ENCODE measurements around the gene PPP1R14B.
"Not testable (repeated sequence)": the region's sequence is repeated elsewhere in the genome, so short reads cannot be mapped to it uniquely, and the experiment has no call there.

PPP1R14B gene

GRCh38 chr11:64260147-64260708 is 13.5 kb upstream of the PPP1R14B start:
- no peak for DNase-seq (ENCODE audit: low read depth)

DNA sequence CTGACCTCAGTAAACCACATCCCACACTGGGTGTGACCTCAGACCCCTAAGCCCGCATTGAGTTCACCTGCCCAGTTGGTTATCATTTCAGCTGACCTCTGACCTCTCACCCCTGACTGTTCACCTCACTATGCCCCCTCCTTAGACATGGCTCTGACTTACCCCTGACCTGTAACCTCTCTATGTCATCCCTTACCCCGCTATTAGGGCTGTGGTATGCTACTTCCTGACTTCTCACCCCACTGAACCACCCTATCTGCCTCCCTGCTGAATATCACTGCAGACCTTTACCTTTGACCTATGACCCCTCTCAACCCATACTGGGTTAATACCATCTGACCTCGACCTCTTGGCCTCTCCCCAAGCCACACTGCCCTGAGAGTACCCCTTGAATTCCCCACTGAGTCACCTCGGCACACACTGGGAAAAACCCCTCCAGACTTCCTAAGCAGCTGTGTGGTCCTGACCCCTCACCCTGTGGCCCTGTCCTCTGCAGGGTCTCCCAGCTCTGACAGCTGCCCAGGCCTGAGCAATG is 12.9 kb upstream of the PPP1R14B start:
- no peak for DNase-seq (ENCODE audit: low read depth)

GRCh38 chr11:64258946-64259532 is 12.3 kb upstream of the PPP1R14B start:
- no peak for DNase-seq (ENCODE audit: low read depth)

DNA sequence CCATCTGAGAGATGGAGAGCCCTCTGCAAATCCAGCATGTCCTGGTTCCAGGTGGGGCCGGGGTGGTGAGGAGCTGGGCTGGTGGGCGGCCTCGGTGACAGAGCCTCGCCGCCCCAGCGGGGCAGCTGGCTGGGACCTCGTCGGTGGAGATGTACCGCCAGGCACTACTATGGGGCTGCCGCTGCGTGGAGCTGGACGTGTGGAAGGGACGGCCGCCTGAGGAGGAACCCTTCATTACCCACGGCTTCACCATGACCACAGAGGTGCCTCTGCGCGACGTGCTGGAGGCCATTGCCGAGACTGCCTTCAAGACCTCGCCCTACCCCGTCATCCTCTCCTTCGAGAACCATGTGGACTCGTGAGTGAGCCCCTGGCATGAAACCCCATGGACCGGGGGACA is 11.6 kb upstream of the PPP1R14B start:
- no peak for DNase-seq (ENCODE audit: low read depth)

DNA sequence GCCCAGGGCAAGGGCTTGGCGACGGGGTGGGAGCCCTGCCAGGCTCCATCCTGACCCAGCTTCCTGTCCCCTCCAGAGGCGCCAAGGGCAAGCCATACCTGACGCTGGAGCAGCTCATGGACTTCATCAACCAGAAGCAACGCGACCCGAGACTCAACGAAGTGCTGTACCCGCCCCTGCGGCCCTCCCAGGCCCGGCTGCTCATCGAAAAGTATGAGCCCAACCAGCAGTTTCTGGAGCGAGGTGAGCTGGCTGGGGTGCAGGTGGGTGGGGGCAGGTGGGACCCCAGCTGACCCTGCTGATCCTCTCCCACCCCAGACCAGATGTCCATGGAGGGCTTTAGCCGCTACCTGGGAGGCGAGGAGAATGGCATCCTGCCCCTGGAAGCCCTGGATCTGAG is 9.6 kb upstream of the PPP1R14B start:
- no peak for DNase-seq (ENCODE audit: low read depth)

- no peak for DNase-seq (ENCODE audit: low read depth)
Measured at GRCh38 chr11:64255135-64256128, 8.7 kb upstream of the PPP1R14B start.

DNA sequence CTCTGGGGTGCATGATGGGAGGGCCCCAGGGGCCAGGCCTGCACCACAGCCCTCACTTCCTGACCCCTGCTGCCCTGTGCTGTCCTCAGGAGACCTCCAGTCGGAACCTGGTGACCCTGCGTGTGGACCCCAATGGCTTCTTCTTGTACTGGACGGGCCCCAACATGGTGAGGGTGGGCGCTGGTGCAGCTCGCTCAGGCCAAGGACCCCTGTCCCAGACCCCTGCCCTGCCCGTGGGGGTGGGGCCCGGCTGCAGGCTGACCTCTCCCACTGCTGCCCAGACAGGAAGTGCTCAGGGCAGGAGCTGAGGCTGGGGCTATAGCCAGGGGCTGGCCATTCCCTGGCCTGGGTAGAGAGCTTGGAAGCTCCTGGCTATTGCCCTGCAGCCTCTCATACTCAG is 7.6 kb upstream of the PPP1R14B start:
- DNase-seq (ENCODE audit: low read depth) = no peak

DNA sequence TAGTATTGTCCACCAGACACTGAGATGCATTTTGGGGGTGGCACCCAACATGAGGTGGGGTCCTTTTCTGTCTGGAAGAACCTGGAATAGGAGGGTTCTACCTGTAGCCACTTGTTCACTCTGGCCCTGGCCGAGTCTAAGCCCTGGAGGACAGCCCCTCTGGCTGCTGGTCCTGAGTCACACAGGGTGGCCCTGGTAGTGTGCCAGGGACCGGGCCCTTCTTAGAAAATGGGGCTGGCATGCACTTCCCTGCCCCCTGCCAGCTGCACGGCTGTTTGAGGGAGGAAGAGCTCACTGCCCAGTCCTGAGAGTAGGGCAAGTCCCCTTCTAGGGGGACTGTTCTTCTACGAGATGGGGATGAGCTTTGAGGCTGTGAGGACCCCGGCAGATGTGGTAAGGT is 6.7 kb upstream of the PPP1R14B start:
- no peak for DNase-seq (ENCODE audit: low read depth)

DNA sequence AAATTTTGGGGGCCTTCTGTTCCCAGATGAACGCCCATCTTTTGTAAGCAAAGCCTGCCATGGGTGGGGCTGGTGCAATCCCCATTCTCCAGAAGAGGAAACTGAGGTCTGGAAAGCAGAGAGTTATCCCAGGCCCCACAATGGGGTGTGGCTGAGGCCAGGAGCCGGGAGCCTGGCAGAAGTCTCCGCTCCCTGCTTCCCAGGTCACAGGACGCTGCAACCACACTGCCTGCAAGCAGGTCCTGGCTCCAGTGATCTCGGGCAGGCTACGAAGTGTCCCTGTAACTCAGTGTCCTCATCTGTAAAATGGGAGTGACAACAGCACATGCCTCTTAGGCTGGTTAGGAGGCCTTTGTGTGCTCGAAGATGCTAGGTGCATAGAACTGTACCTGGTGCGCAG is 6.3 kb upstream of the PPP1R14B start:
- DNase-seq (ENCODE audit: low read depth) = no peak

DNA sequence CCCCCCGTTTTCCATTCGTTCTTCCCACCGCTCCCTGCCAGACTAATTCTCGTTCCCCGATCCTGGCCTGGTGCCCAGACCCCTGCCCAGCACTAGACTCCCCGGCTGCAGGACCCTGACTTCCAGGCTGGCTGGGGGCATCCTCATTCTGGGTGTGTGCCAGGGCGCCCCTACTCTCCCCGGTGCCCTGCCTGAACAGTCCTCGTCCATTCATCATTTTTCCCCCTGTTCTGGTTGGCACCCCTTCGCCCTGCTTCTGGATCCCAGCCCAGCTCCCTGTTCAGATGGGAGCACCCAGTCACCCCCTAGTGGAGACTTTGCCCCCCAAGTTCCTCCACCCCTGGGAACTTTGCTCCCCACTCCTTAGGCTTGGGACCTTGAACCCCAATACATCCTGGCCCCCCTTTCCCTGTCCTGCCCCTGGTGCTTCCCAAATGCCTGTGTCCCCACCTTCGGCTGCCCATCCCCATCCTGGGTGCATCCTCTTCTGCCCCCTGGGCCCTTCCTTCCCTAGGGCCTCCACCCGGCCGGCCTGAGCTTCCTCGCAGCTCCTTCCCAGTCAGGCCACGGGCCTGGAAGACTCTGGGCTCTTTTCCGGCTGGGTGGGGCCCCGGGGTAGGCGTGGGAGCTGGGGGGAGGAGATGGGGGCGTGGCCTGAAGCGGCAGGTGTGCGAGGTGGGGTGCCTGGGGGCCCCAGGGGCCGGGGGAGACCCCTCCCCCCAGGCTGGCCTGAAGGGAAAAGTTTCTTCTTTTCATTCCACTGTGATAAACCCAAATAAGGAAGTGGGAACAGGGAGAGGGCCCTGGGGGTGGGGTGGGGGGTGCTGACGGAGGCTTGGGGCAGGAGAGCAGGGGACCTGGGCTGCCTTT is 5.5 kb upstream of the PPP1R14B start:
- no peak for DNase-seq (ENCODE audit: low read depth)

DNA sequence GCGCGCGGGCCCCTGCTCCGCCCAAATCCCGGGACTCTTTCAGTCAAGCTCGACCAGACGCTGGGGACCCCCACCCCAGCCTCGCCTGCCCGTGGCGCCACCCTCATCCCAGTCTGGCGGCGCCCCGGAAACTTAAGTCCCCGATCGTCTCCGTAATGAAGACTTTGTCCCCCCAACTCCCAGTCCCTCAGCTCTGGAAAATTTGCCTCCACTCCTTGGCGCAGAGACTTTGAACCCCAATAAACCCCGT is 4.9 kb upstream of the PPP1R14B start:
- DNase-seq (ENCODE audit: low read depth) = no peak

GRCh38 chr11:64251016-64251752 is 4.4 kb upstream of the PPP1R14B start, which contains the start of gene PLCB3:
Gene PLCB3 (plus strand): TSS chr11:64251530. CDS start chr11:64251650, 120 bp downstream.
- DNase-seq (ENCODE audit: low read depth) = no peak

GRCh38 chr11:64250415-64251015 is 3.8 kb upstream of the PPP1R14B start:
- no peak for DNase-seq (ENCODE audit: low read depth)

DNA sequence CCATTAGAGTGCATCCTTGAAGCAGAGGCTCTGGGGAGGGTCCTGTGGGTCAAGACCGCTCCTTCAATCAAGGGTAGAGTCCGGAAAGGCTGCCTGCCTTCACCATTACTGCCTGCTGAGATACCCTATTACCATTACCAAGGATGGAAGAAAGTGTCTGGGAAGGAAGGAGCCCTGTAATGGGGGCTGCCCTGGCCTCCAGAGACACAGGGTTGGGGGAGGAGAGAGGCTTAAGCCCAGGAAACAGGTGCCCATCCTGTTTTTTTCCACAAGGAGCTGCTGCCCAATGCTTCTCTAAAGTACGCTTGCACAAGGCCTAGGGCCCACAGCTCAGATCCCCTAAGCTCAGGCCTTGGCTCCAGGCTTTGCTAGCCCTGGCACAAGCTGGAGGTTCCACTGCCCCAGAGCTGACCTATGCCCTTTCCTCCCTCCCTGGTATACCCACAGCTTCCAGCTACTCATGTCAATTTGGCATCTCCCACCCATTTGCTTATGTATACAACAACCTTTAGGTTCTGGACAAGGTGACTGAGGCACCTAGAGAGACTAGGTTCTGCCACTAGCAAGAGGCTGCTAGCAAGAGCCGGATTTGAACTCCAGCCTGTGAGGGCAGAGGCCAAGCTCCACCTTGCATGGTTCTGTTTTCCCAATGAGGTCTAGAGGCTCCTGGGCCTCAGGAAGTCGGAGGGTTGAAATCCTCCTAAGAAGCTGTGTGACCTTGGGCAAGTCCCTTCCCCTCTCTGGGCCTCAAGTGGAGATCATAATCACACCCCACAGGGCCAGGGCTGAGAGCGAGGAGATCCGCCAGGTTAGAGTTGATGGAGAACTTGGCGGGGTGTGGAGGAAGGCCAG is 3.0 kb upstream of the PPP1R14B start:
- no peak for DNase-seq (ENCODE audit: low read depth)

DNA sequence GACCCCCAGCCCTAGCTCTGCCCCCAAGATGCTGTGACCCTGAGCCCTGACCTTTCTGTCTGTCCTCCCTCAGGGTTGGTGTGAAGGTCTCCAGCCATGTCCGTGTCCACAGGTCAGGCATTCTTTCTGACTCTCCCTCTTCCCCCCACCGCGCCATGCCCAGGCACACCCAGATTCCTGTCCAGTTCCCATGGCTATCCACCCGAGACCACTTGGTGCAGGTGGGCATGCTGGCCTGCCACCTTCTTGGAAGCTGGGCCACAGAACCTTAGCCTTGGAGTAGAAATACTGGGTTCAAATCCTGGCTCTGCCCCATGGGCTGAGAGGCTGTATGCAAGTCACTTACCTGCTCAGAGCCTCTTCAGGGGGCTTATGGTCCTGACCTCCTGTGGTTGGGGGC is 2.3 kb upstream of the PPP1R14B start:
- DNase-seq (ENCODE audit: low read depth) = no peak

DNA sequence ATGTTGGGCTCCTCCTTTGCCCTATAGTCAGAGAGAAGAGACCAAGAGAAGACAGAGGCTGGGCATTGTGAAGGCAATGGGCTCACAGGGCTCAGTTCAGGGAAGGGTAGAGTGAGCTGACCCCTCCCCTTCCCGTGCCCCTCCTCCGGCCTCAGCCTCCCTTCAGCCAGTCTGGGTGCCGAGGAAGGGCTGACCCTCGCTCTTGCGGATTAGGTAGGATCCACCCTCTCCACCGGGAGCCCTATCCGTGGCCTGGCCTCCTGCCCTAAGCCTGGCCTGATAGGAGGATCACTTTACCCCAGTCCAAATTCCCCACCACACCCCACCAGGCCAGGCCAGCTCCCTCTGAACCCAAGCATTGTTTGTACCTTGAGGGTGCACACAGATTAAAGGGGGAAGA is 1.8 kb upstream of the PPP1R14B start:
- no peak for DNase-seq (ENCODE audit: low read depth)

DNA sequence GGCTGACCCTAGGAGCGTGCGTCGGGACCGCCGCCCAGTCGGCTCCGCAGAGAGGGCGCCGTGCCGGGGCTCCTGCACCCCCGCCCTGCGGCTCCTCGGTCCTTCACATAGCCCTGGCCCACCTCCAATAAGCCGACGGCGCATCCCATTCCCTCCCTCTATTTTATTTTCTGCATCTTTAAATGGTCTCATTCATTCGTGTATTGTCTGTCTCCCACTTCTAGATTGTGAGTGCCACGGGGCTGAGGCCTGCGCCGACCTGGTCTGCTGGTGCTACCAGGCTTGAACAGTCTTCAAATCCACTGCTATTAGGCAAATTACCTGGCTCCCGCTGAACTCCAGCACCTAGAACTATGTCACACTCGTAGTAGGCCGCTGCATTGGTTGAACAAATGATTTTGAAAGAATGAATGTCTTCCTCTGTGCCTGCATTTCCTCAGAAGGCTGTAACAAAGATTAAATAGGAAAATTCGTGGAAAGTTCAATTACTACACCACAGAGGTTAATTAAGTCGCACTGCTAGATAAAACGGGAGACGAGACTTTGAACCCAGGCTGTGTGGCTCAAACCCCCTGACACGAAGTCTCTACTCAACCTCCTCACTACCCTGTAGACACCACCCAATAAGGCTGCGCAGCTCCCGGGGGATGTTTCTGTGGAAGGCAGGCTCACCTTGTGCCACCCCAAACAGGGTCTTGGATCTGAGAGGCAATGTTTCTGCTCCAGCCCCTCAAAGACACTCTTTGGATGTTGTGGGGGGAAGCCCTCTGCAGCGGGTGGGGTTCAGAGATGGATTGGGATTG is 1.2 kb upstream of the PPP1R14B start:
- no peak for DNase-seq (ENCODE audit: low read depth)

DNA sequence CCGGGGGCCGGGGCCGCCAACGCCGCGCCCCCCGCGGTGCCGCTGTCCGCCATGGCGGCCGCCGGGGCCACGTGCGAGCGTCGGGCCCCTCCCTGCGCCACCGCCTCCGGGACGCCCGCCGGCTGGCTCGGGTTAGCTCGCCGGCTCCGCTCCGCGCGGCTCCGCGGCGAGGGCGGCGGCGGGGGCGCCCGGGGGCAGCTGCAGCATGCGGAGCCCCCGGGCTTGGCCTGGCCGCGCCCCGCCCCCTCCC is 197 bp downstream of the PPP1R14B start:
- not testable (repeated sequence) for DNase-seq (ENCODE audit: low read depth)

GRCh38 chr11:64245797-64246620 is 734 bp downstream of the PPP1R14B start:
- peak; percentile 88 for DNase-seq (ENCODE audit: low read depth)

All from amniotic epithelial cell (primary cell).